Pons (tissue), 1 donor: Measurements from ENCODE around the gene PRSS37.
"Not testable (repeated sequence)": the region's sequence is repeated elsewhere in the genome, so short reads cannot be mapped to it uniquely, and the experiment has no call there.

Source experiments
- DNase-seq: peaks from one replicate; pipeline ENCODE4 v3.0.0-alpha.2; 2016; ENCODE audit warnings: low spot score

The PRSS37 gene

GRCh38 chr7:141841385-141841784, at the start of gene PRSS37:
TSS of gene PRSS37 (minus strand) at chr7:141841485. CDS start at chr7:141841049, 436 bp downstream.
- DNase-seq = no peak

- no peak for DNase-seq
Measured at GRCh38 chr7:141889321-141889720, 48.0 kb upstream of the PRSS37 start.

- DNase-seq = peak; percentile 34
Measured at GRCh38 chr7:141884539-141885225, 43.4 kb upstream of the PRSS37 start.

- no peak for DNase-seq
Measured at GRCh38 chr7:141880960-141881359, 39.7 kb upstream of the PRSS37 start.

GRCh38 chr7:141877365-141877764, 36.1 kb upstream of the PRSS37 start:
- no peak for DNase-seq

GRCh38 chr7:141876371-141876770, 35.1 kb upstream of the PRSS37 start:
- DNase-seq = no peak

- DNase-seq = no peak
Measured at GRCh38 chr7:141875453-141875852, 34.2 kb upstream of the PRSS37 start.

- DNase-seq = no peak
Measured at GRCh38 chr7:141874787-141875186, 33.5 kb upstream of the PRSS37 start.

GRCh38 chr7:141872931-141873330, 31.6 kb upstream of the PRSS37 start:
- DNase-seq = no peak

GRCh38 chr7:141866974-141867373, 25.7 kb upstream of the PRSS37 start:
- DNase-seq = no peak

GRCh38 chr7:141864765-141865447, 23.6 kb upstream of the PRSS37 start:
- DNase-seq = no peak

GRCh38 chr7:141860207-141860606, 18.9 kb upstream of the PRSS37 start:
- no peak for DNase-seq

GRCh38 chr7:141847996-141848395, 6.7 kb upstream of the PRSS37 start:
- no peak for DNase-seq

- no peak for DNase-seq
Measured at GRCh38 chr7:141844256-141844655, 3.0 kb upstream of the PRSS37 start.

GRCh38 chr7:141842904-141843303, 1.6 kb upstream of the PRSS37 start:
- DNase-seq = no peak

- DNase-seq = no peak
Measured at GRCh38 chr7:141840708-141841107, 577 bp downstream of the PRSS37 start.

- no peak for DNase-seq
Measured at GRCh38 chr7:141839256-141839655, 2.0 kb downstream of the PRSS37 start.

GRCh38 chr7:141838581-141838980, 2.7 kb downstream of the PRSS37 start:
- no peak for DNase-seq

- no peak for DNase-seq
Measured at GRCh38 chr7:141837683-141838082, 3.6 kb downstream of the PRSS37 start.

- DNase-seq = not testable (repeated sequence)
Measured at GRCh38 chr7:141822432-141822831, 18.9 kb downstream of the PRSS37 start.

- no peak for DNase-seq
Measured at GRCh38 chr7:141820067-141820466, 21.2 kb downstream of the PRSS37 start.

- no peak for DNase-seq
Measured at GRCh38 chr7:141792526-141792925, 48.8 kb downstream of the PRSS37 start.

GRCh38 chr7:141789917-141790316, 51.4 kb downstream of the PRSS37 start, which contains the start of gene TAS2R5:
TSS of gene TAS2R5 (plus strand) at chr7:141790217. CDS start at chr7:141790362, 145 bp downstream.
- DNase-seq = no peak

- no peak for DNase-seq
Measured at GRCh38 chr7:141788296-141788695, 53.0 kb downstream of the PRSS37 start.
